Heart right ventricle (tissue), 16 donors: ENCODE data around the gene GASK1A. TPM values are rescaled to one million over a fixed set of nuclear protein-coding genes. Genes with fewer than 3 reads are reported as not detected.

Experiments used
- ATAC-seq, 8 donors: fragments of 200-7000 bp; cut with Tn5 transposase; one replicate each; pipeline ENCODE4 v1.9.1; 2020; ENCODE audit warnings: mild to moderate bottlenecking in 8 of 8, moderate library complexity in 8 of 8, moderate number of reproducible peaks in 1 of 8
- DNase-seq, 2 donors: peaks; one replicate each; pipeline ENCODE4 v3.0.0-alpha.2; 2020
- H3K27ac ChIP-seq, 10 donors: fragments of 200-600 bp; sonication (generic) in 2 of 10; one replicate each; pipeline versions ENCODE4 v1.5.0 to v1.8.0; 2020 to 2022; ENCODE audit warnings: mild to moderate bottlenecking in 3 of 10
- H3K27me3 ChIP-seq, 7 donors: fragments of 200-600 bp; one replicate each; pipeline ENCODE4 v1.8.0; 2021 to 2022; ENCODE audit warnings: mild to moderate bottlenecking in 2 of 7
- H3K36me3 ChIP-seq, 9 donors: fragments of 200-600 bp; sonication (generic) in 1 of 9; one replicate each; pipeline versions ENCODE4 v1.5.0 to v1.8.0; 2020 to 2022; ENCODE audit warnings: mild to moderate bottlenecking in 2 of 9
- H3K4me1 ChIP-seq, 9 donors: fragments of 200-600 bp; sonication (generic) in 1 of 9; one replicate each; pipeline versions ENCODE4 v1.5.0 to v1.8.0; 2020 to 2022; ENCODE audit warnings: mild to moderate bottlenecking in 4 of 9
- H3K4me3 ChIP-seq, 10 donors: fragments of 200-600 bp; sonication (generic) in 2 of 10; one replicate each; pipeline versions ENCODE4 v1.5.0 to v1.8.0; 2020 to 2022; ENCODE audit warnings: mild to moderate bottlenecking in 7 of 10, moderate library complexity in 2 of 10
- H3K9me3 ChIP-seq, 11 donors: fragments of 200-600 bp in 10 of 11; sonication (generic) in 2 of 11; one replicate each; pipeline versions ENCODE4 v1.5.0 to v1.8.0; 2013 to 2022; ENCODE audit warnings: mild to moderate bottlenecking in 2 of 11, control low read depth in 1 of 11, moderate library complexity in 1 of 11
- WGBS, 2 donors: extraction: QIAGEN DNeasy Blood & Tissue Kit; methylation state at CpG; one replicate each; pipeline ENCODE4 v1.1.7; 2013; ENCODE audit warnings: inconsistent platforms in 1 of 2; 5-methylcytosine and 5-hydroxymethylcytosine counted together
- intact Hi-C, 10 donors: fragments of 100-400 bp; cut with DNase I; formaldehyde crosslinking; loops; one replicate each; pipeline versions ENCODE4 v1.11.1 to v1.14.2; 2022
- polyA plus RNA-seq, 2 donors: library from polyadenylated mRNA; stranded (reverse); fragments of 200-250 nt; gene quantifications; one replicate each; pipeline ENCODE4 v1.2.3, GENCODE V29; 2013
- total RNA-seq, 10 donors: library from RNA; stranded (reverse); fragmentation: NEBNext Ultra II Directional in 3 of 10; extraction: Animal tissue kit (Norgen Biotek cat#: 25700) in 3 of 10; gene quantifications; one replicate each; pipeline versions ENCODE4 v1.2.1 to v1.2.4, GENCODE V29; 2021 to 2023
- TF ChIP-seq, protein P1 (sequence below), 9 donors: fragments of 200-600 bp; sonication (generic) in 2 of 9; IDR thresholded peaks; one replicate each; pipeline versions ENCODE4 v1.5.0 to v1.8.0; 2021 to 2022; ENCODE audit warnings: antibody characterized with exemption in 9 of 9, mild to moderate bottlenecking in 5 of 9, moderate library complexity in 1 of 9
- donor health status: Arrhythmogenic right ventricular cardiomyopathy.
- donor health status: ischemic (EF 13 %, LVEDD 7.1; RV severe dilation, severe dysfunction).
- donor health status: healthy with polysubstance abuse.
- donor health status: DM: no; HTN: yes; CAD: no.
- donor health status: DM: no; HTN: no; CAD: no.
- donor health status: ischemic (EF 25% LVEDD 6.9; RV normal size, moderate dysfunction).
- donor health status: ischemic (EF 25% LVEDD 5.7; RV mildly dilated, moderate dysfunction).
- donor health status: healthy.
- donor health status: DM: yes; HTN: yes; CAD: no.
- donor health status: Ischemic cardiomyopathy.
- donor health status: ischemic (EF 35%, LVEDD 5.7; RV mildly dilated, moderate dysfunction).
- donor health status: nonischemic (EF 11% LVEDD 7.7; RV severe dilation, severe dysfunction).
- donor health status: DM: yes; HTN: yes; CAD: no.
- donor health status: PGD.
- donor health status: ischemic (EF 29% LVEDD 5.4; RV normal size, mild dysfunction).
- donor health status: nonischemic (EF 23%, LVEDD 6.1; RV moderate dilation, normal function).

Gene GASK1A
- total and polyA plus RNA-seq, 12 donors = 0.28 to 1.5 (median 0.58) TPM

DNA sequence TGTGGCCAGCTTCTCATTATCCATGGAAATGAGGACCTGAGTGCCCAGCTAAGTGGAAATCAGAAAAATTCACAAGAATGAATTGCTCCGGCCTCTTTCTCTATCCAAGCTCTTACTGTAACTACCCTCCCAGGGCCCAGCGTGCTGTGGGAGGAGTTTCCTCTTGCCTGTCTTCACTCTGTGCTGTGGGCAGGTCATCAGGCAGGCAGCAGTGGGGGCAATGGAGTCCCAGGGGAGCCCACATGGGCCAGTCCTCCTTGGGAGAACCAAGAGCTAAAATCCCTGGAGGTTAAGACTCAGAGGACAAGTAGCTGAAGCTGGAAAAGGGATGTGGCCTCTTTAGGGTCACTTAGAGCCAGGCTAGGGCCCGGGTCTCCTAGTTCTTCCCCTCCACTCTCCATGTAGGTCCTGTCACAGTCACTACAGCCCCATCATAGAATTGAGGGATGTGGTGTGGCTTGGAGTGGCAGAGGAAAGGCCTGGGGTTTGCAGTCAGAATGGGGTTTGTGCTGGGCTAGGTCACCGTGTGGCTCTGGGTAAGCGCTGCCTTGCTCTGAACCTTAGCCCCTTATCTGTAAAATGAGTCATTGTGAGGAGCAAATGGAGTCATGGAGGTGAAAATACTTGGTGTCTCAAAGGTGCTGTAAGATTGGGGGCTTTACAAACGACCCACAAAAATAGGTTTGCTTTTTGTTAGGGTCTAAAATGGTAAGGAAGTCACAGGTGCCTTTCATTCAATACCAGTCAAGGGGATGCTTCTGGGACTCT lies 3.7 kb downstream of the GASK1A start:
- Histone ChIP-seq H3K4me1 (peaks cover 4 to 24% (median 10%) of the 10 kb centered on the region in 9 donors), H3K36me3 (no peaks in the 10 kb centered on the region), H3K27ac (no peak overlapping the region), H3K4me3 (no peak overlapping the region), H3K9me3 (no peaks in the 10 kb centered on the region), H3K27me3 (peaks cover 3 to 45% (median 37%) of the 10 kb centered on the region in 7 donors)
- intact Hi-C loops = no loop called here
- TF ChIP-seq, protein P1, sequence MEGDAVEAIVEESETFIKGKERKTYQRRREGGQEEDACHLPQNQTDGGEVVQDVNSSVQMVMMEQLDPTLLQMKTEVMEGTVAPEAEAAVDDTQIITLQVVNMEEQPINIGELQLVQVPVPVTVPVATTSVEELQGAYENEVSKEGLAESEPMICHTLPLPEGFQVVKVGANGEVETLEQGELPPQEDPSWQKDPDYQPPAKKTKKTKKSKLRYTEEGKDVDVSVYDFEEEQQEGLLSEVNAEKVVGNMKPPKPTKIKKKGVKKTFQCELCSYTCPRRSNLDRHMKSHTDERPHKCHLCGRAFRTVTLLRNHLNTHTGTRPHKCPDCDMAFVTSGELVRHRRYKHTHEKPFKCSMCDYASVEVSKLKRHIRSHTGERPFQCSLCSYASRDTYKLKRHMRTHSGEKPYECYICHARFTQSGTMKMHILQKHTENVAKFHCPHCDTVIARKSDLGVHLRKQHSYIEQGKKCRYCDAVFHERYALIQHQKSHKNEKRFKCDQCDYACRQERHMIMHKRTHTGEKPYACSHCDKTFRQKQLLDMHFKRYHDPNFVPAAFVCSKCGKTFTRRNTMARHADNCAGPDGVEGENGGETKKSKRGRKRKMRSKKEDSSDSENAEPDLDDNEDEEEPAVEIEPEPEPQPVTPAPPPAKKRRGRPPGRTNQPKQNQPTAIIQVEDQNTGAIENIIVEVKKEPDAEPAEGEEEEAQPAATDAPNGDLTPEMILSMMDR (IDR thresholded peaks at IDR 0.05) = no peak
- ATAC-seq = no peak
- WGBS, 2 donors = 71 to 76% methylated on average over 6 of the region's 6 CpGs
- no peak for DNase-seq

DNA sequence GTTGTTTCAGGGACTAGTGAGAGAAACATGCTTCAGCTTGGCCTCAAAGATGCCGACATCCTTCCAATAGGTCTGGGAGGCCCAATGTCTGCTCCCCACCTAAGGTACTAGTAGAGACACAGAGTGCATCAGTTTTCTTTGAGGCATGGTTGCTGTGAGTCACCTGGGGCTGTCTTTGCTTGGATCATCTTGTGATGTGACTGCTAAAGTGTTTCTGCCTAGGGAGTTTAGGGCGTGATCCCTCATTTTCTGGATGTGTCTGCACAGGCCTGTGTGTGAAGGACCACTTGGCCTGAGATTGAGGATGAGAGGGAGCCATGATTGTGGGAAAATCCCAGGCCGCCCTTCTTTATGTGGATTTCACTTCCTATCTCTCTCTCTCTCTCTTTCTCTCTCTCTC lies 4.8 kb downstream of the GASK1A start:
- Histone ChIP-seq H3K4me3 (no peak overlapping the region), H3K4me1 (peaks cover 2 to 21% (median 10%) of the 10 kb centered on the region in 9 donors), H3K9me3 (no peaks in the 10 kb centered on the region), H3K36me3 (no peaks in the 10 kb centered on the region), H3K27me3 (peaks cover 3 to 41% (median 31%) of the 10 kb centered on the region in 7 donors), H3K27ac (no peak overlapping the region)
- WGBS, 2 donors = 94 to 95% methylated on average over 3 of the region's 3 CpGs
- TF ChIP-seq, protein P1 (IDR thresholded peaks at IDR 0.05) = no peak
- intact Hi-C loops = no loop called here
- ATAC-seq = no peak
- no peak for DNase-seq

DNA sequence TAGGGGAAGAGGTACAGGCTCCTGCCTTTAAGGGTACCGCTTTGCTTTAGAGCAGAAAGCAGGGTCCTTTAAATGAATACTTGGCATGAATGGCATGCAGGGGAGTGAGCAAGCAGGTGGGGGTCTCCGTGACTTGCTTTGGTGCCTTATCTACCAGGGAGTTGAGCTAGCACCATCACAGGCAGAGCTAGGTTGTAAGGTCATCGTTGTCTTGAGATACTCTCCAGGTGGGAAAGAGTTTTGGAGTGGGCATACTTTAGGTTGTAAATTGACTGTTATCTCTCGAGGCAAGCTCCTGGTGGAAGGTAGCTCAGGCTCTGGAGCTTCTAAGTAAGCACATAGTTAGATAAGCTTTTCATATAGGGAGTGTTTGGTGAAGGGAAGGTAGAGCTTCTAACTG lies 5.6 kb downstream of the GASK1A start:
- Histone ChIP-seq H3K9me3 (no peaks in the 10 kb centered on the region), H3K4me1 (peaks cover 0 to 15% (median 4%) of the 10 kb centered on the region in 9 donors), H3K27me3 (peaks cover 0 to 37% (median 24%) of the 10 kb centered on the region in 7 donors), H3K4me3 (no peak overlapping the region), H3K36me3 (no peaks in the 10 kb centered on the region), H3K27ac (no peak overlapping the region)
- ATAC-seq = no peak
- intact Hi-C loops = no loop called here
- TF ChIP-seq, protein P1 (IDR thresholded peaks at IDR 0.05) = no peak
- WGBS, 2 donors = 56 to 63% methylated on average over 4 of the region's 4 CpGs
- no peak for DNase-seq

DNA sequence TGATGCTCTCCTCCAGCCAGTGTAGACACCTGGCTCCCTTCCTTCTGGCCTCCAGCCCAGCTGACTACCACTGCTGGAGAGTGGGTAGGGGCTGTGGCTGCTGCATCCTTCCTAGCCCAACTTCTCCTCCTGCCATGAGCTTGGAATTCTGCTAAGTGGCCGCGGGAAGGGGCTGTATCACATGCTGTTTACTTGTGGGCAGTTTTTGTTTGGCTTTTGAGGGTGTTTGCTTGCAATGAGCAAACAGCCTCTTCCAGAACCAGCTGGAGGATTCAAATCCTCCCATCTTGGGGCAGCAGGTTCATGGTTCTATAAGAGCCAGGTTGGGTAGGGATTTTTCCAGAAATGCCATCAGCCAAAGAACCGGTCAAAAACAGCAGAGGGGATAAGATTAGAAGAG lies 9.0 kb downstream of the GASK1A start:
- TF ChIP-seq, protein P1 (IDR thresholded peaks at IDR 0.05) = no peak
- DNase-seq (no peak), ATAC-seq (no peak)
- no peaks in the 10 kb centered on the region for H3K4me1 ChIP-seq
- no peaks in the 10 kb centered on the region for H3K36me3 ChIP-seq
- H3K27ac ChIP-seq = no peak overlapping the region
- H3K9me3 ChIP-seq = no peaks in the 10 kb centered on the region
- WGBS, 2 donors = 77 to 82% methylated on average over 3 of the region's 3 CpGs
- H3K27me3 ChIP-seq = peaks cover 0 to 14% (median 0%) of the 10 kb centered on the region in 7 donors
- intact Hi-C loops = no loop called here
- H3K4me3 ChIP-seq = no peak overlapping the region
